PFSK-1 (cell line): Measurements from ENCODE around the gene FA2H.

Source experiments
- POLR2AphosphoS5 ChIP-seq: IDR thresholded peaks from 2 replicates; pipeline ENCODE4 v1.6.1; 2012; ENCODE audit warnings: low read depth, mild to moderate bottlenecking, control low read depth, low read length, moderate library complexity
- SIN3A ChIP-seq: IDR thresholded peaks from 2 replicates; pipeline ENCODE4 v1.6.1; 2012; ENCODE audit warnings: mild to moderate bottlenecking, low read length, moderate library complexity, borderline replicate concordance; ENCODE audit not compliant: insufficient read depth
- TAF1 ChIP-seq: IDR thresholded peaks from 2 replicates; pipeline ENCODE4 v1.6.1; 2012; ENCODE audit warnings: low read length, control low read depth, borderline replicate concordance; ENCODE audit not compliant: insufficient read depth
- TF ChIP-seq, protein P1 (sequence below), 2 experiments: IDR thresholded peaks; 2 replicates each; pipeline versions ENCODE4 v1.6.1 to v1.8.0; 2011 to 2012; ENCODE audit warnings: low read depth in 2 of 2, low read length in 2 of 2, control low read depth in 1 of 2, inconsistent platforms in 1 of 2, mild to moderate bottlenecking in 1 of 2, moderate library complexity in 1 of 2; ENCODE audit not compliant: insufficient read depth in 1 of 2

- TF ChIP-seq TAF1 = no peak
- TF ChIP-seq POLR2AphosphoS5 = no peak
- TF ChIP-seq, protein P1, sequence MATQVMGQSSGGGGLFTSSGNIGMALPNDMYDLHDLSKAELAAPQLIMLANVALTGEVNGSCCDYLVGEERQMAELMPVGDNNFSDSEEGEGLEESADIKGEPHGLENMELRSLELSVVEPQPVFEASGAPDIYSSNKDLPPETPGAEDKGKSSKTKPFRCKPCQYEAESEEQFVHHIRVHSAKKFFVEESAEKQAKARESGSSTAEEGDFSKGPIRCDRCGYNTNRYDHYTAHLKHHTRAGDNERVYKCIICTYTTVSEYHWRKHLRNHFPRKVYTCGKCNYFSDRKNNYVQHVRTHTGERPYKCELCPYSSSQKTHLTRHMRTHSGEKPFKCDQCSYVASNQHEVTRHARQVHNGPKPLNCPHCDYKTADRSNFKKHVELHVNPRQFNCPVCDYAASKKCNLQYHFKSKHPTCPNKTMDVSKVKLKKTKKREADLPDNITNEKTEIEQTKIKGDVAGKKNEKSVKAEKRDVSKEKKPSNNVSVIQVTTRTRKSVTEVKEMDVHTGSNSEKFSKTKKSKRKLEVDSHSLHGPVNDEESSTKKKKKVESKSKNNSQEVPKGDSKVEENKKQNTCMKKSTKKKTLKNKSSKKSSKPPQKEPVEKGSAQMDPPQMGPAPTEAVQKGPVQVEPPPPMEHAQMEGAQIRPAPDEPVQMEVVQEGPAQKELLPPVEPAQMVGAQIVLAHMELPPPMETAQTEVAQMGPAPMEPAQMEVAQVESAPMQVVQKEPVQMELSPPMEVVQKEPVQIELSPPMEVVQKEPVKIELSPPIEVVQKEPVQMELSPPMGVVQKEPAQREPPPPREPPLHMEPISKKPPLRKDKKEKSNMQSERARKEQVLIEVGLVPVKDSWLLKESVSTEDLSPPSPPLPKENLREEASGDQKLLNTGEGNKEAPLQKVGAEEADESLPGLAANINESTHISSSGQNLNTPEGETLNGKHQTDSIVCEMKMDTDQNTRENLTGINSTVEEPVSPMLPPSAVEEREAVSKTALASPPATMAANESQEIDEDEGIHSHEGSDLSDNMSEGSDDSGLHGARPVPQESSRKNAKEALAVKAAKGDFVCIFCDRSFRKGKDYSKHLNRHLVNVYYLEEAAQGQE (IDR thresholded peaks at IDR 0.05; ENCODE audit: insufficient read depth in 1 of 2, low read depth in 2 of 2, low read length in 2 of 2) = no peak
- no peak for TF ChIP-seq SIN3A
Observed at GRCh38 chr16:74776926-74777325, 2.3 kb upstream of the FA2H start.
